ENCODE results near the gene CCDC82.

CCDC82 gene

GRCh38 chr11:96317571-96317970, 72.1 kb downstream of the CCDC82 start:
- H3K4me3 ChIP-seq (ENCODE audit: low read length), result no peak overlapping the region
- no peak for DNase-seq (ENCODE audit: low read depth)
- no peak for TF ChIP-seq CTCF (IDR thresholded peaks at IDR 0.05; ENCODE audit: insufficient read depth, low read depth, low read length, missing control alignments)

- H3K4me3 ChIP-seq (ENCODE audit: low read length), result no peak overlapping the region
- TF ChIP-seq CTCF (IDR thresholded peaks at IDR 0.05; ENCODE audit: insufficient read depth, low read depth, low read length, missing control alignments), result no peak
Observed at GRCh38 chr11:96316869-96317268, 72.8 kb downstream of the CCDC82 start.

GRCh38 chr11:96315476-96315875, 74.2 kb downstream of the CCDC82 start:
- no peak overlapping the region for H3K4me3 ChIP-seq (ENCODE audit: low read length)
- DNase-seq (ENCODE audit: low read depth), result no peak
- TF ChIP-seq CTCF (IDR thresholded peaks at IDR 0.05; ENCODE audit: insufficient read depth, low read depth, low read length, missing control alignments), result no peak

More at GRCh38 chr11:96316869-96317268, 72.8 kb downstream of the CCDC82 start:
- peak; percentile 60 for DNase-seq (ENCODE audit: low read depth)

GRCh38 chr11:96314326-96315020, 75.2 kb downstream of the CCDC82 start:
- TF ChIP-seq CTCF (IDR thresholded peaks at IDR 0.05; ENCODE audit: insufficient read depth, low read depth, low read length, missing control alignments), result no peak
- no peak overlapping the region for H3K4me3 ChIP-seq (ENCODE audit: low read length)
- peak; percentile 82 for DNase-seq (ENCODE audit: low read depth)

- no peak for TF ChIP-seq CTCF (IDR thresholded peaks at IDR 0.05; ENCODE audit: insufficient read depth, low read depth, low read length, missing control alignments)
- no peak overlapping the region for H3K4me3 ChIP-seq (ENCODE audit: low read length)
- no peak for DNase-seq (ENCODE audit: low read depth)
Observed at GRCh38 chr11:96313163-96313562, 76.5 kb downstream of the CCDC82 start.

GRCh38 chr11:96311120-96311568, 78.6 kb downstream of the CCDC82 start:
- DNase-seq (ENCODE audit: low read depth), result no peak
- H3K4me3 ChIP-seq (ENCODE audit: low read length), result no peak overlapping the region
- TF ChIP-seq CTCF (IDR thresholded peaks at IDR 0.05; ENCODE audit: insufficient read depth, low read depth, low read length, missing control alignments), result no peak

GRCh38 chr11:96310236-96310635, 79.5 kb downstream of the CCDC82 start:
- no peak for TF ChIP-seq CTCF (IDR thresholded peaks at IDR 0.05; ENCODE audit: insufficient read depth, low read depth, low read length, missing control alignments)
- no peak overlapping the region for H3K4me3 ChIP-seq (ENCODE audit: low read length)
- DNase-seq (ENCODE audit: low read depth), result no peak
